ENCODE results near the gene RPEL1. TPM values are rescaled to one million over a fixed set of nuclear protein-coding genes. Genes with fewer than 3 reads are reported as not detected.

RPEL1 gene
- total and polyA plus RNA-seq, 4 donors: not detected

- H3K9ac ChIP-seq (ENCODE audit: low read depth in 1 of 2, low read length in 2 of 2): no peak overlapping the region
- TF ChIP-seq EGR1 (IDR thresholded peaks at IDR 0.05; ENCODE audit: low read depth in 2 of 2): no peak
- no peak for TF ChIP-seq REST (IDR thresholded peaks at IDR 0.05)
- TF ChIP-seq FOXA1 (IDR thresholded peaks at IDR 0.05): no peak
- TF ChIP-seq SP1 (IDR thresholded peaks at IDR 0.05): no peak
- no peak for TF ChIP-seq YY1 (IDR thresholded peaks at IDR 0.05)
- no peak for TF ChIP-seq RAD21 (IDR thresholded peaks at IDR 0.05)
- no peak for TF ChIP-seq GABPA (IDR thresholded peaks at IDR 0.05 in 1 of 2, conservative IDR thresholded peaks at IDR 0.05 in 1 of 2)
- TF ChIP-seq, protein P1, sequence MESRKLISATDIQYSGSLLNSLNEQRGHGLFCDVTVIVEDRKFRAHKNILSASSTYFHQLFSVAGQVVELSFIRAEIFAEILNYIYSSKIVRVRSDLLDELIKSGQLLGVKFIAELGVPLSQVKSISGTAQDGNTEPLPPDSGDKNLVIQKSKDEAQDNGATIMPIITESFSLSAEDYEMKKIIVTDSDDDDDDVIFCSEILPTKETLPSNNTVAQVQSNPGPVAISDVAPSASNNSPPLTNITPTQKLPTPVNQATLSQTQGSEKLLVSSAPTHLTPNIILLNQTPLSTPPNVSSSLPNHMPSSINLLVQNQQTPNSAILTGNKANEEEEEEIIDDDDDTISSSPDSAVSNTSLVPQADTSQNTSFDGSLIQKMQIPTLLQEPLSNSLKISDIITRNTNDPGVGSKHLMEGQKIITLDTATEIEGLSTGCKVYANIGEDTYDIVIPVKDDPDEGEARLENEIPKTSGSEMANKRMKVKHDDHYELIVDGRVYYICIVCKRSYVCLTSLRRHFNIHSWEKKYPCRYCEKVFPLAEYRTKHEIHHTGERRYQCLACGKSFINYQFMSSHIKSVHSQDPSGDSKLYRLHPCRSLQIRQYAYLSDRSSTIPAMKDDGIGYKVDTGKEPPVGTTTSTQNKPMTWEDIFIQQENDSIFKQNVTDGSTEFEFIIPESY (IDR thresholded peaks at IDR 0.05): no peak
- no peak for TF ChIP-seq MAX (IDR thresholded peaks at IDR 0.05)
- TF ChIP-seq HNF4A (conservative IDR thresholded peaks at IDR 0.05): no peak
- TF ChIP-seq RXRA (IDR thresholded peaks at IDR 0.05): no peak
- no peak for TF ChIP-seq HNF4G (IDR thresholded peaks at IDR 0.05)
- TF ChIP-seq, protein P2, sequence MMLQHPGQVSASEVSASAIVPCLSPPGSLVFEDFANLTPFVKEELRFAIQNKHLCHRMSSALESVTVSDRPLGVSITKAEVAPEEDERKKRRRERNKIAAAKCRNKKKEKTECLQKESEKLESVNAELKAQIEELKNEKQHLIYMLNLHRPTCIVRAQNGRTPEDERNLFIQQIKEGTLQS (IDR thresholded peaks at IDR 0.05): no peak
- no peak for TF ChIP-seq CTCF (IDR thresholded peaks at IDR 0.05; ENCODE audit: low read depth, low read length, missing input control)
- no peak for TF ChIP-seq FOXA2 (IDR thresholded peaks at IDR 0.05)
- TF ChIP-seq TAF1 (conservative IDR thresholded peaks at IDR 0.05): no peak
- TF ChIP-seq JUND (IDR thresholded peaks at IDR 0.05): no peak
- no peak for TF ChIP-seq NR2F2 (IDR thresholded peaks at IDR 0.05)
- H3K27me3 ChIP-seq (ENCODE audit: control insufficient read depth in 4 of 4, insufficient read depth in 4 of 4, low read length in 3 of 4): no peaks in the 10 kb centered on the region
- H3K4me1 ChIP-seq (ENCODE audit: control insufficient read depth in 4 of 4, insufficient read depth in 4 of 4, low read length in 3 of 4): no peaks in the 10 kb centered on the region
- no peaks in the 10 kb centered on the region for H3K9me3 ChIP-seq (ENCODE audit: control insufficient read depth in 4 of 4, low read length in 3 of 4)
- no peaks in the 10 kb centered on the region for H3K36me3 ChIP-seq (ENCODE audit: control insufficient read depth in 4 of 4, insufficient read depth in 3 of 4, low read depth in 1 of 4, low read length in 3 of 4)
- DNase-seq (ENCODE audit: low spot score): no peak
- WGBS: 90% methylated on average over 5 of the region's 5 CpGs
- H3K27ac ChIP-seq (ENCODE audit: low read depth in 1 of 2, low read length in 2 of 2): no peak overlapping the region
- H3K4me3 ChIP-seq (ENCODE audit: low read depth in 1 of 3, low read length in 3 of 3): no peak overlapping the region
Measured at GRCh38 chr10:103259989-103260388, 14.3 kb downstream of the RPEL1 start.
